ENCODE results near the gene RBBP8NL. TPM values are rescaled to one million over a fixed set of nuclear protein-coding genes. Genes with fewer than 3 reads are reported as not detected.

The RBBP8NL gene
- total and polyA plus RNA-seq, 9 of the 15 experiments (the other 6 are each of a cell fraction or from before 2014, with no cell fraction given), result not detected

- Histone ChIP-seq H3K36me3 (ENCODE audit: control insufficient read depth, insufficient read depth, low read length) (peaks cover 18% of the 10 kb centered on the region; the same call in 1 of the 3 replicates), H3K79me2 (ENCODE audit: control insufficient read depth, insufficient read depth, low read length) (peaks cover 48% of the 10 kb centered on the region), H3K9me3 (replicated peaks; ENCODE audit: control insufficient read depth, insufficient read depth, low read depth, low read length) (no peaks in the 10 kb centered on the region), H3K9me1 (ENCODE audit: control insufficient read depth, insufficient read depth, low read length) (peaks cover 4% of the 10 kb centered on the region), H3K9ac (ENCODE audit: insufficient read depth in 1 of 2, low read depth in 2 of 2, low read length in 2 of 2) (peak overlapping the region; percentile 75 to 96), H3K4me2 (ENCODE audit: insufficient read depth, low read length) (peak overlapping the region; percentile 85), H2AFZ (ENCODE audit: low read depth, low read length) (peak overlapping the region; percentile 20; the same call in 1 of the 2 replicates), H4K20me1 (replicated peaks; ENCODE audit: control insufficient read depth, insufficient read depth, low read length) (peaks cover 10% of the 10 kb centered on the region; the same call in 1 of the 2 replicates), H3K27ac (ENCODE audit: extremely low read depth, low read depth, low read length) (peak overlapping the region; percentile 69), H3K27me3 (ENCODE audit: control insufficient read depth in 2 of 2, insufficient read depth in 2 of 2, low read length in 2 of 2) (no peaks in the 10 kb centered on the region), H3K4me3 (peak overlapping the region; percentile 78), H3K4me1 (replicated peaks in 1 of 2; ENCODE audit: control insufficient read depth in 2 of 2, insufficient read depth in 2 of 2, low read length in 2 of 2) (peaks cover 57 to 100% of the 10 kb centered on the region in 2 experiments)
- CTCF ChIA-PET (ENCODE audit: low intra/inter-chr PET ratio), result no interaction called here
- DNase-seq (ENCODE audit: extremely low read depth in 1 of 4, low spot score in 3 of 4), result peak; percentile 71 to 89 (median 81)
- POLR2A ChIA-PET, result interaction anchor here (0.6 to 2.5 kb wide), 8 partner anchors 8 to 244 kb away, joined by 3 to 7 read pairs (median 3); partner anchors contain the start of gene RPS21
- peak; percentile 92 for FAIRE-seq
- in situ Hi-C loops (cut with MboI) (loop anchor here (5.0 to 10.0 kb wide), 2 partner anchors 59 to 371 kb away; no protein-coding TSS in a partner anchor), intact Hi-C loops (cut with micrococcal nuclease) (loop anchor here (5.0 kb wide), 1 partner anchor 64 kb away; the partner anchor contains the start of gene ADRM1)
- ATAC-seq, result peak; percentile 81
- 0% methylated on average over 8 of the region's 10 CpGs for WGBS (ENCODE audit: insufficient coverage, low coverage, missing lambda C conversion rate)
- TSS peak; percentile 40 for BruUV-seq (replicated peaks)
- TF ChIP-seq ZFX (CRISPR knock-in tag; IDR thresholded peaks at IDR 0.05) (peak; percentile 53), ETV1 (tag; conservative IDR thresholded peaks at IDR 0.05; ENCODE audit: low read depth) (0 out of 2 replicates have a peak, but pooled peaks have one; percentile 38), YY1 (IDR thresholded peaks at IDR 0.05; ENCODE audit: borderline replicate concordance in 1 of 3, control insufficient read depth in 1 of 3, extremely low read depth in 1 of 3, insufficient read depth in 3 of 3, insufficient read length in 1 of 3, insufficient replicate concordance in 2 of 3, low read depth in 1 of 3, low read length in 2 of 3) (peak in 1 of 3 experiments; percentile 14), VEZF1 (CRISPR knock-in tag; IDR thresholded peaks at IDR 0.05) (peak; percentile 43; the same call in 1 of the 2 replicates), TBP (optimal IDR thresholded peaks at IDR 0.05; ENCODE audit: low read depth, low read length) (peak; percentile 7), ZNF121 (CRISPR knock-in tag; conservative IDR thresholded peaks at IDR 0.05) (no peak), SOX6 (IDR thresholded peaks at IDR 0.05) (no peak), SRF (CRISPR knock-in tag; IDR thresholded peaks at IDR 0.05) (peak in 1 of 2 experiments; percentile 35; a peak in 1 of 4 replicates), KAT7 (CRISPR knock-in tag; IDR thresholded peaks at IDR 0.05; ENCODE audit: borderline replicate concordance) (peak; percentile 69; the same call in 1 of the 2 replicates), E2F5 (CRISPR knock-in tag; IDR thresholded peaks at IDR 0.05) (no peak), MAZ (CRISPR knock-in tag; conservative IDR thresholded peaks at IDR 0.05 in 1 of 2, IDR thresholded peaks at IDR 0.05 in 1 of 2) (peak in 1 of 2 experiments; percentile 80; a peak in 2 of 4 replicates), SAP30 (IDR thresholded peaks at IDR 0.05; ENCODE audit: borderline replicate concordance, insufficient read depth, low read depth, low read length, poor library complexity, severe bottlenecking) (peak; percentile 21), TARDBP (IDR thresholded peaks at IDR 0.05) (no peak), RCOR1 (IDR thresholded peaks at IDR 0.05; ENCODE audit: borderline replicate concordance in 1 of 2, low read depth in 2 of 2, low read length in 2 of 2) (peak in 1 of 2 experiments; percentile 14; a peak in 1 of 4 replicates), LCOR (CRISPR knock-in tag; IDR thresholded peaks at IDR 0.05) (0 out of 2 replicates have a peak, but pooled peaks have one; percentile 40)
- TF ChIP-seq, protein P1, sequence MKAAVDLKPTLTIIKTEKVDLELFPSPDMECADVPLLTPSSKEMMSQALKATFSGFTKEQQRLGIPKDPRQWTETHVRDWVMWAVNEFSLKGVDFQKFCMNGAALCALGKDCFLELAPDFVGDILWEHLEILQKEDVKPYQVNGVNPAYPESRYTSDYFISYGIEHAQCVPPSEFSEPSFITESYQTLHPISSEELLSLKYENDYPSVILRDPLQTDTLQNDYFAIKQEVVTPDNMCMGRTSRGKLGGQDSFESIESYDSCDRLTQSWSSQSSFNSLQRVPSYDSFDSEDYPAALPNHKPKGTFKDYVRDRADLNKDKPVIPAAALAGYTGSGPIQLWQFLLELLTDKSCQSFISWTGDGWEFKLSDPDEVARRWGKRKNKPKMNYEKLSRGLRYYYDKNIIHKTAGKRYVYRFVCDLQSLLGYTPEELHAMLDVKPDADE (conservative IDR thresholded peaks at IDR 0.05; ENCODE audit: control insufficient read depth, low read depth, low read length), result 0 out of 2 replicates have a peak, but pooled peaks have one; percentile 14
These were observed 61.4 kb downstream of the RBBP8NL start for GRCh38 chr20:62365814-62366369.

All from K562 (cell line).